GM23338 (cell line): ENCODE results near the gene SUCNR1. TPM values are rescaled to one million over a fixed set of nuclear protein-coding genes. Genes with fewer than 3 reads are reported as not detected.
"Not testable (repeated sequence)": the region's sequence is repeated elsewhere in the genome, so short reads cannot be mapped to it uniquely, and the experiment has no call there.

Experiments used
- ATAC-seq: fragments of 200-7000 bp; cut with Tn5 transposase; 3 replicates; pipeline ENCODE4 v1.9.1; 2020
- DNase-seq: peaks from one replicate; pipeline ENCODE4 v3.0.0-alpha.2; 2015; ENCODE audit warnings: low spot score
- H2AFZ ChIP-seq: fragments of 200-600 bp; sonication (generic); 2 replicates; pipeline ENCODE4 v1.8.0; 2016; ENCODE audit warnings: antibody characterized with exemption, mild to moderate bottlenecking, moderate library complexity
- H3F3A ChIP-seq: fragments of 200-600 bp; sonication (generic); replicated peaks from 2 replicates; pipeline ENCODE4 v1.8.0; 2017; ENCODE audit warnings: antibody characterized with exemption, mixed run types, low read depth
- H3K27ac ChIP-seq: fragments of 200-600 bp; sonication (generic); 2 replicates; pipeline ENCODE4 v1.6.1; 2016; ENCODE audit warnings: low read depth
- H3K27me3 ChIP-seq: fragments of 200-600 bp; sonication (generic); 2 replicates; pipeline ENCODE4 v1.8.0; 2016; ENCODE audit warnings: mild to moderate bottlenecking, mixed run types, moderate library complexity; ENCODE audit not compliant: insufficient read depth
- H3K36me3 ChIP-seq: fragments of 200-600 bp; sonication (generic); 2 replicates; pipeline ENCODE4 v1.8.0; 2016; ENCODE audit warnings: mild to moderate bottlenecking; ENCODE audit not compliant: insufficient read depth
- H3K4me1 ChIP-seq: fragments of 200-600 bp; sonication (generic); 2 replicates; pipeline ENCODE4 v1.8.0; 2016; ENCODE audit warnings: mild to moderate bottlenecking, moderate library complexity; ENCODE audit not compliant: insufficient read depth
- H3K4me2 ChIP-seq: fragments of 200-600 bp; sonication (generic); 2 replicates; pipeline ENCODE4 v1.7.1; 2017; ENCODE audit warnings: mixed run types
- H3K4me3 ChIP-seq: fragments of 200-600 bp; sonication (generic); 2 replicates; pipeline ENCODE4 v1.6.1; 2016; ENCODE audit warnings: mixed run types
- H3K79me2 ChIP-seq: fragments of 200-600 bp; sonication (generic); replicated peaks from 2 replicates; pipeline ENCODE4 v1.8.0; 2017; ENCODE audit warnings: mild to moderate bottlenecking; ENCODE audit not compliant: insufficient read depth
- H3K9me2 ChIP-seq: fragments of 200-600 bp; sonication (generic); 2 replicates; pipeline ENCODE4 v1.8.0; 2017; ENCODE audit not compliant: insufficient read depth
- H4K20me1 ChIP-seq: fragments of 200-600 bp; sonication (generic); replicated peaks from 2 replicates; pipeline ENCODE4 v1.8.0; 2017; ENCODE audit warnings: mild to moderate bottlenecking; ENCODE audit not compliant: insufficient read depth
- H3K27ac Mint-ChIP-seq: 2 replicates; pipeline ENCODE4 v1.8.0; 2020; ENCODE audit warnings: inconsistent platforms, mild to moderate bottlenecking, moderate library complexity, mixed read lengths
- H3K27me3 Mint-ChIP-seq: 3 replicates; pipeline ENCODE4 v1.8.0; 2022; ENCODE audit warnings: low read depth, mild to moderate bottlenecking, moderate library complexity, mixed read lengths, inconsistent platforms; ENCODE audit not compliant: insufficient read depth, poor library complexity
- H3K36me3 Mint-ChIP-seq: 3 replicates; pipeline ENCODE4 v1.8.0; 2021; ENCODE audit warnings: low read depth, mild to moderate bottlenecking, inconsistent platforms, moderate library complexity, mixed read lengths
- H3K4me1 Mint-ChIP-seq: 3 replicates; pipeline ENCODE4 v1.8.0; 2020; ENCODE audit warnings: mild to moderate bottlenecking, inconsistent platforms, mixed read lengths
- H3K4me3 Mint-ChIP-seq: 3 replicates; pipeline ENCODE4 v1.8.0; 2021; ENCODE audit warnings: moderate library complexity, mild to moderate bottlenecking, inconsistent platforms, mixed read lengths
- H3K9me3 Mint-ChIP-seq: 3 replicates; pipeline ENCODE4 v1.8.0; 2020; ENCODE audit warnings: moderate library complexity, mild to moderate bottlenecking, inconsistent platforms, mixed read lengths
- CTCF ChIP-seq, 2 experiments: fragments of 200-600 bp in 1 of 2; sonication (generic) in 1 of 2; conservative IDR thresholded peaks; 2 replicates each; pipeline versions ENCODE4 v1.5.1 to v1.6.1; 2016 to 2017; ENCODE audit warnings: antibody characterized with exemption in 2 of 2, low read depth in 2 of 2, mild to moderate bottlenecking in 2 of 2, moderate library complexity in 1 of 2
- ETS1 ChIP-seq: IDR thresholded peaks from 2 replicates; pipeline ENCODE4 v1.6.1; 2016; ENCODE audit warnings: antibody characterized with exemption
- EZH2 ChIP-seq: fragments of 200-600 bp; sonication (generic); IDR thresholded peaks from one replicate; pipeline ENCODE4 v1.8.0; 2017; ENCODE audit warnings: antibody characterized with exemption, mild to moderate bottlenecking, low read depth; ENCODE audit not compliant: unreplicated experiment
- EZH2phosphoT487 ChIP-seq: fragments of 200-600 bp; sonication (generic); IDR thresholded peaks from one replicate; pipeline ENCODE4 v1.8.1; 2018; ENCODE audit warnings: antibody characterized with exemption; ENCODE audit not compliant: unreplicated experiment
- JUNB ChIP-seq: IDR thresholded peaks from one replicate; pipeline ENCODE4 v1.6.1; 2016; ENCODE audit warnings: antibody characterized with exemption; ENCODE audit not compliant: unreplicated experiment
- NANOG ChIP-seq: IDR thresholded peaks from 2 replicates; pipeline ENCODE4 v1.6.1; 2016; ENCODE audit warnings: antibody characterized with exemption, borderline replicate concordance
- POLR2AphosphoS5 ChIP-seq: IDR thresholded peaks from 2 replicates; pipeline ENCODE4 v1.6.1; 2016; ENCODE audit warnings: antibody characterized with exemption, low read depth
- REST ChIP-seq: IDR thresholded peaks from one replicate; pipeline ENCODE4 v1.6.1; 2018; ENCODE audit warnings: antibody characterized with exemption; ENCODE audit not compliant: unreplicated experiment
- STAT1 ChIP-seq: IDR thresholded peaks from one replicate; pipeline ENCODE4 v1.6.1; 2016; ENCODE audit warnings: antibody characterized with exemption; ENCODE audit not compliant: unreplicated experiment
- ZNF114 ChIP-seq: fragments of 250-450 bp; sonication (Bioruptor Pico); IDR thresholded peaks from 2 replicates; pipeline ENCODE4 v1.5.0; 2020; ENCODE audit warnings: mild to moderate bottlenecking, moderate library complexity
- ZNF331 ChIP-seq: fragments of 250-450 bp; sonication (Bioruptor Pico); IDR thresholded peaks from 2 replicates; pipeline ENCODE4 v1.5.0; 2020; ENCODE audit warnings: low read depth, mild to moderate bottlenecking, moderate library complexity
- polyA plus RNA-seq: library from polyadenylated mRNA; unstranded; fragments of >200 nt; fragmentation: Nextera tagmentation; extraction: Ambion mirVana; gene quantifications from 2 replicates; pipeline ENCODE4 v1.2.1, GENCODE V29; 2016
- total RNA-seq: library from RNA; depleted of rRNA; stranded (reverse); fragments of >200 nt; shearing (Covaris generic); gene quantifications from 2 replicates; pipeline ENCODE4 v1.2.3, GENCODE V29; 2014

Gene SUCNR1
- total and polyA plus RNA-seq, 2 experiments from 2014 or later = not detected

GRCh38 chr3:151898121-151898520 lies 24.7 kb downstream of the SUCNR1 start:
- not testable (repeated sequence) for DNase-seq, H3K4me2 ChIP-seq, H2AFZ ChIP-seq, H3K4me3 Mint-ChIP-seq, H4K20me1 ChIP-seq, H3K27ac ChIP-seq, H3K79me2 ChIP-seq, H3K9me2 ChIP-seq, H3K27me3 Mint-ChIP-seq, H3K9me3 Mint-ChIP-seq, H3K4me3 ChIP-seq, H3K27ac Mint-ChIP-seq, ATAC-seq, H3K36me3 ChIP-seq, H3F3A ChIP-seq, H3K4me1 ChIP-seq, H3K36me3 Mint-ChIP-seq, H3K27me3 ChIP-seq
- H3K4me1 Mint-ChIP-seq = peaks cover 17% of the 10 kb centered on the region

GRCh38 chr3:151898564-151899261 lies 25.3 kb downstream of the SUCNR1 start:
- H3K27ac Mint-ChIP-seq, DNase-seq, H3K27ac ChIP-seq, H3K4me1 ChIP-seq, H3K9me3 Mint-ChIP-seq, H3K4me3 ChIP-seq, H3K9me2 ChIP-seq, H3K79me2 ChIP-seq, H3K27me3 ChIP-seq, H4K20me1 ChIP-seq, H3K4me3 Mint-ChIP-seq, H3K27me3 Mint-ChIP-seq, ATAC-seq, H3K36me3 Mint-ChIP-seq, H3K36me3 ChIP-seq, H3F3A ChIP-seq, H3K4me2 ChIP-seq: not testable (repeated sequence)
- peaks cover 19% of the 10 kb centered on the region for H3K4me1 Mint-ChIP-seq
- 0 out of 2 replicates have a peak overlapping the region, but pooled peaks have one; percentile 70 for H2AFZ ChIP-seq

GRCh38 chr3:151899996-151900395 lies 26.6 kb downstream of the SUCNR1 start:
- no peak overlapping the region for H3K27ac Mint-ChIP-seq
- Histone ChIP-seq H3K36me3 (no peaks in the 10 kb centered on the region), H4K20me1 (no peaks in the 10 kb centered on the region), H3K4me1 (peaks cover 8% of the 10 kb centered on the region; the same call in 1 of the 2 replicates), H3K27me3 (no peaks in the 10 kb centered on the region), H3K4me2 (no peak overlapping the region), H3F3A (no peaks in the 10 kb centered on the region), H3K9me2 (no peaks in the 10 kb centered on the region), H2AFZ (no peak overlapping the region), H3K27ac (no peak overlapping the region), H3K79me2 (no peaks in the 10 kb centered on the region), H3K4me3 (no peak overlapping the region)
- no peak for ATAC-seq
- H3K9me3 Mint-ChIP-seq = no peaks in the 10 kb centered on the region
- H3K4me3 Mint-ChIP-seq = no peak overlapping the region
- H3K4me1 Mint-ChIP-seq = peaks cover 26% of the 10 kb centered on the region
- H3K36me3 Mint-ChIP-seq = no peaks in the 10 kb centered on the region
- H3K27me3 Mint-ChIP-seq = no peaks in the 10 kb centered on the region
- TF ChIP-seq EZH2phosphoT487 (no peak), EZH2 (no peak), ZNF114 (no peak), NANOG (no peak), ZNF331 (CRISPR knock-in tag) (no peak), REST (no peak), STAT1 (no peak), ETS1 (no peak), JUNB (no peak), POLR2AphosphoS5 (no peak), CTCF (conservative IDR thresholded peaks at IDR 0.05; ENCODE audit: low read depth in 2 of 2) (no peak)
- DNase-seq = no peak
